ENCODE results near the gene INSC.

The INSC gene

GRCh38 chr11:15109602-15110001, 5.1 kb upstream of the INSC start:
- no peak for DNase-seq (ENCODE audit: low read depth)

- DNase-seq (ENCODE audit: low read depth): no peak
Measured at GRCh38 chr11:15111215-15111614, 3.5 kb upstream of the INSC start.

GRCh38 chr11:15112131-15112541, 2.6 kb upstream of the INSC start:
- DNase-seq (ENCODE audit: low read depth): no peak

- no peak for DNase-seq (ENCODE audit: low read depth)
Measured at GRCh38 chr11:15113381-15113780, 1.3 kb upstream of the INSC start.

- no peak for DNase-seq (ENCODE audit: low read depth)
Measured at GRCh38 chr11:15115686-15116085, 963 bp downstream of the INSC start.

- no peak for DNase-seq (ENCODE audit: low read depth)
Measured at GRCh38 chr11:15117751-15118150, 3.0 kb downstream of the INSC start.

GRCh38 chr11:15118431-15118830, 3.7 kb downstream of the INSC start:
- no peak for DNase-seq (ENCODE audit: low read depth)

GRCh38 chr11:15119352-15119751, 4.6 kb downstream of the INSC start:
- DNase-seq (ENCODE audit: low read depth): no peak

GRCh38 chr11:15119826-15120225, 5.1 kb downstream of the INSC start:
- DNase-seq (ENCODE audit: low read depth): peak; percentile 30

- peak; percentile 73 for DNase-seq (ENCODE audit: low read depth)
Measured at GRCh38 chr11:15123849-15124248, 9.1 kb downstream of the INSC start.

GRCh38 chr11:15124528-15124927, 9.8 kb downstream of the INSC start:
- DNase-seq (ENCODE audit: low read depth): no peak

GRCh38 chr11:15127341-15127740, 12.6 kb downstream of the INSC start:
- DNase-seq (ENCODE audit: low read depth): peak; percentile 36

GRCh38 chr11:15128621-15129020, 13.9 kb downstream of the INSC start:
- no peak for DNase-seq (ENCODE audit: low read depth)

GRCh38 chr11:15136166-15136565, 21.4 kb downstream of the INSC start:
- no peak for DNase-seq (ENCODE audit: low read depth)

GRCh38 chr11:15139096-15139770, 24.5 kb downstream of the INSC start:
- no peak for DNase-seq (ENCODE audit: low read depth)

- DNase-seq (ENCODE audit: low read depth): no peak
Measured at GRCh38 chr11:15139958-15140659, 25.4 kb downstream of the INSC start.

- no peak for DNase-seq (ENCODE audit: low read depth)
Measured at GRCh38 chr11:15141381-15141780, 26.7 kb downstream of the INSC start.

GRCh38 chr11:15142838-15143237, 28.1 kb downstream of the INSC start:
- DNase-seq (ENCODE audit: low read depth): no peak

- DNase-seq (ENCODE audit: low read depth): no peak
Measured at GRCh38 chr11:15143855-15144254, 29.1 kb downstream of the INSC start.

GRCh38 chr11:15144347-15144746, 29.6 kb downstream of the INSC start:
- no peak for DNase-seq (ENCODE audit: low read depth)

- peak; percentile 16 for DNase-seq (ENCODE audit: low read depth)
Measured at GRCh38 chr11:15145151-15145550, 30.4 kb downstream of the INSC start.

GRCh38 chr11:15145615-15146014, 30.9 kb downstream of the INSC start:
- no peak for DNase-seq (ENCODE audit: low read depth)

GRCh38 chr11:15146271-15147003, 31.7 kb downstream of the INSC start:
- DNase-seq (ENCODE audit: low read depth): no peak

All from amniotic epithelial cell (primary cell).